BLaER1 treated with 17β-estradiol and CSF1 and Interleukin-3, amounts not matched to agents 10 nM and 100 nM (cell line): ENCODE data around the gene MORC4.
"Not testable (repeated sequence)": the region's sequence is repeated elsewhere in the genome, so short reads cannot be mapped to it uniquely, and the experiment has no call there.

Experiments
- H3K27ac ChIP-seq, 11 experiments: shearing (Covaris generic); formaldehyde crosslinking; 2 replicates each; pipeline ENCODE4 v1.8.1; 2022
- H3K27me3 ChIP-seq, 11 experiments: shearing (Covaris generic); formaldehyde crosslinking; 2 replicates each; pipeline ENCODE4 v1.8.1; 2022
- H3K36me3 ChIP-seq, 11 experiments: shearing (Covaris generic); formaldehyde crosslinking; 2 replicates each; pipeline ENCODE4 v1.8.1; 2022
- H3K4me1 ChIP-seq, 10 experiments: shearing (Covaris generic); formaldehyde crosslinking; 2 replicates each; pipeline ENCODE4 v1.8.1; 2022
- H3K4me2 ChIP-seq, 11 experiments: shearing (Covaris generic); formaldehyde crosslinking; 2 replicates each; pipeline ENCODE4 v1.8.1; 2022
- H3K4me3 ChIP-seq, 10 experiments: shearing (Covaris generic); formaldehyde crosslinking; 2 replicates each; pipeline ENCODE4 v1.8.1; 2022
- H3K9ac ChIP-seq, 11 experiments: shearing (Covaris generic); formaldehyde crosslinking; 2 replicates each; pipeline ENCODE4 v1.8.1; 2022
- H3K9me3 ChIP-seq, 11 experiments: shearing (Covaris generic); formaldehyde crosslinking; replicated peaks in 1 of 11; 2 replicates each; pipeline ENCODE4 v1.8.1; 2022
- H4K20me1 ChIP-seq, 11 experiments: shearing (Covaris generic); formaldehyde crosslinking; 2 replicates each; pipeline ENCODE4 v1.8.1; 2022
- Cebpa-rat ChIP-seq, 11 experiments: shearing (Covaris generic); IDR thresholded peaks; 2 replicates each; pipeline ENCODE4 v1.8.1; 2022

The MORC4 gene

DNA sequence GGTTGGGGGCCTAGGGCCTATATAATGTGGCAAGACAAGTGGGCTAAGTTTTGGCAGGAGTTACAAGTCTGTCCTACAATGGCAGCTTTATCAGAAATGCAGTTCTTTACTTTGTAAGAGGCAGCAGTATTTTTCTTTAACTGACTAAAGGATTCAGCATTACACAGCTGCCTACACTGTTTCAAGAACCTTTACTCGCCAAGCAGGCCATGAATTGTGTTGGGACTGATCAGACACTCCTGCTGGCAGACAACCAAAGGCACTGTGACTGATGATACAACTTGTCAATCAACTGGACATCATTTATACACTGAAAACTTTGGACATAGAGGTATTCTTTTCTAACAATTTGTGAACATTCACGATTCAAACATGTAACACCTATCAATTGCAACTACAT, 4.3 kb downstream of the MORC4 start:
- H3K4me1 ChIP-seq: 0 out of 20 replicates have a peak, but pooled peaks cover 0 to 3% (median 0%) of the 10 kb centered on the region in 10 experiments
- H3K4me2 ChIP-seq: no peak overlapping the region
- H3K27ac ChIP-seq: no peak overlapping the region
- peaks cover 60 to 93% (median 79%) of the 10 kb centered on the region in 11 experiments for H3K27me3 ChIP-seq
- H3K4me3 ChIP-seq: no peak overlapping the region
- H3K36me3 ChIP-seq: no peaks in the 10 kb centered on the region
- peaks cover 0 to 19% (median 15%) of the 10 kb centered on the region in 11 experiments; a peak in 18 of 22 replicates for H3K9me3 ChIP-seq
- H3K9ac ChIP-seq: no peak overlapping the region
- TF ChIP-seq Cebpa-rat (IDR thresholded peaks at IDR 0.05): no peak
- H4K20me1 ChIP-seq: peaks cover 0 to 7% (median 0%) of the 10 kb centered on the region in 11 experiments; a peak in 2 of 22 replicates

DNA sequence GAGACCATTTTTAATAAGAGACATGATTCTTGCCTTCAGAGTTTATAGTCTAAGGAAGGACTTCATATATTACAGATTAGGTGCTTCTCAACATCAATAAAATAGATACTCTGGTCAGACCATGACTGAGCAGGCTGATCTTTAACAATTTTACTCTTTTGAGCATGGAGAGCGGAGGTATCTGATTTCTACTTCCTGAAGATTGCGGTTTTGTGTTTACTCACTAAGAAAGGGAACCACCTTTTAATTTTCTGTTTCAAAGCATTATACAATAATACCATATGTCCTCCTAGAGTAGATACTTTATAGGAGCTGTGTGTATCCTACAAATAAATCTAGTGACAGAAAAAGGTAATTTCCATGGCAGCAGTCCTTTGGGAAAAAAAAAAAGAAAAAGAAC, 12.5 kb downstream of the MORC4 start:
- H3K4me2 ChIP-seq: no peak overlapping the region

GRCh38 chrX:106980952-106981626, 18.9 kb downstream of the MORC4 start:
- peaks cover 86 to 99% (median 97%) of the 10 kb centered on the region in 11 experiments for H3K27me3 ChIP-seq
- H3K9me3 ChIP-seq: no peaks in the 10 kb centered on the region
- no peak overlapping the region for H3K27ac ChIP-seq
- H3K9ac ChIP-seq: no peak overlapping the region
- no peak for TF ChIP-seq Cebpa-rat (IDR thresholded peaks at IDR 0.05)
- H4K20me1 ChIP-seq: no peaks in the 10 kb centered on the region; a peak in 1 of 22 replicates
- H3K4me2 ChIP-seq: no peak overlapping the region
- no peak overlapping the region for H3K4me3 ChIP-seq
- H3K36me3 ChIP-seq: no peaks in the 10 kb centered on the region
- no peaks in the 10 kb centered on the region for H3K4me1 ChIP-seq

More for the DNA sequence above, 12.5 kb downstream of the MORC4 start:
- Histone ChIP-seq H3K27me3 (peaks cover 63 to 98% (median 94%) of the 10 kb centered on the region in 11 experiments), H3K9me3 (no peaks in the 10 kb centered on the region), H3K4me1 (no peaks in the 10 kb centered on the region), H3K4me3 (no peak overlapping the region), H3K9ac (no peak overlapping the region), H4K20me1 (no peaks in the 10 kb centered on the region; a peak in 2 of 22 replicates), H3K36me3 (no peaks in the 10 kb centered on the region), H3K27ac (no peak overlapping the region)
- no peak for TF ChIP-seq Cebpa-rat (IDR thresholded peaks at IDR 0.05)

DNA sequence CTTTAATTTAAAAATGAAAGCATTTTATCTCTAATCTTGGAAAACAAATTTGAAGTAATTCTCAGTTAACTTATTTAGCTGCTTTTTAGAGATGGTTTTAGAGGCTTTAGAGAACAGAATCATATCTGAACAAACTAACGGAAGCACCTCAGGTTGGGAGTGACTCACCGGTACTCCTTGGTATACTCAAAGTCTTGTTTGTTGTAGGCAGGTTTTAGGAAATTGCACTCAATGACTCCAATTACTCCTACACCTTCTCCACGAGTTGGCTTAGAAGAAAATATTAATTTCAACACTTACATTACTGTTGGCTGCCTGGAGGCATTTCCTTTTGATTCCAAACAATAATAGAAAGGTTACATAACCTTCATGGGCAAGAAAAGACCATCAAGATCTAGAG, 23.6 kb downstream of the MORC4 start:
- Histone ChIP-seq H3K4me2 (no peak overlapping the region), H3K27me3 (peaks cover 80 to 89% (median 87%) of the 10 kb centered on the region in 11 experiments), H3K4me3 (no peak overlapping the region), H3K9me3 (peaks cover 0 to 6% (median 0%) of the 10 kb centered on the region in 11 experiments; a peak in 2 of 22 replicates), H3K9ac (no peak overlapping the region), H3K4me1 (no peaks in the 10 kb centered on the region), H4K20me1 (no peaks in the 10 kb centered on the region), H3K27ac (no peak overlapping the region), H3K36me3 (no peaks in the 10 kb centered on the region)
- no peak for TF ChIP-seq Cebpa-rat (IDR thresholded peaks at IDR 0.05)

DNA sequence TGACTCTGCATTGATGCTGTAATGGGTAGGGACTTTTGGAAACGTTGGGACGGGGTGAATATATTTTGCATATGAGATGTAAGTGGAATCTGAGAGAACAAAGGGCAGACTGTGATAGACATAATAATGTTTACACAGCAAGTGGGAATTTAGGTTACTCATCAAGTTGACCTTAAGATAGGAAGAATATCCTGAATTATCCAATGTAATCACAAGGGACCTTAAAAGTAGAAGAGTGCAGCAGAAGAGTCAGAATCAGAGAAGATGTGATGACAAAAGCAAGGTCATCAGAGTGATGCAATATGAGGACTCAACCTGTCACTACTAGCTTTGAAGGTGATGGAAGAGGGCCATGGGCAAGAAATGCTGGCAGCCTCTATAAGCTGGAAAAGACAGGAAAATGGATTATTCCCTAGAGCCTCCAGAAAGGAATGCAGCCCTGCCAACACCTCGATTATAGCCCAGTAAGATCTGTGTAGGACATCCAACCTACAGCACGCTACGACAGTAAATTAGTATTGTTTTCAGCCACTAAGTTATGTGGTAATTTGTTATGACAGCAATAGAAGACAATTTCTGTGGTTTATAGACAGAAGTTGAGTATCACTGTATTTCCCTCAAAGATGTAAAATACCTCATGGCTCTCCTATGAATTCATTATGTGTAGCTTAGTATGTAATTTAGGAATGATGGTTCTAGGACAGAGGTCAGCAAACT, 26.4 kb downstream of the MORC4 start:
- H3K27me3 ChIP-seq: peaks cover 60 to 84% (median 80%) of the 10 kb centered on the region in 11 experiments
- H3K4me2 ChIP-seq: no peak overlapping the region
- H3K4me1 ChIP-seq: no peaks in the 10 kb centered on the region
- no peaks in the 10 kb centered on the region for H3K36me3 ChIP-seq
- H3K27ac ChIP-seq: no peak overlapping the region
- H3K9ac ChIP-seq: no peak overlapping the region
- H3K4me3 ChIP-seq: no peak overlapping the region
- no peaks in the 10 kb centered on the region for H4K20me1 ChIP-seq
- peaks cover 0 to 8% (median 4%) of the 10 kb centered on the region in 11 experiments; a peak in 12 of 22 replicates for H3K9me3 ChIP-seq
- no peak for TF ChIP-seq Cebpa-rat (IDR thresholded peaks at IDR 0.05)

- Histone ChIP-seq H3K36me3 (no peaks in the 10 kb centered on the region), H4K20me1 (no peaks in the 10 kb centered on the region), H3K4me2 (no peak overlapping the region), H3K4me3 (no peak overlapping the region), H3K27me3 (peaks cover 56 to 84% (median 80%) of the 10 kb centered on the region in 11 experiments), H3K9ac (no peak overlapping the region), H3K9me3 (peaks cover 0 to 15% (median 8%) of the 10 kb centered on the region in 11 experiments; a peak in 15 of 22 replicates), H3K27ac (no peak overlapping the region), H3K4me1 (no peaks in the 10 kb centered on the region)
- no peak for TF ChIP-seq Cebpa-rat (IDR thresholded peaks at IDR 0.05)
Observed at GRCh38 chrX:106972896-106973295, 27.1 kb downstream of the MORC4 start.

DNA sequence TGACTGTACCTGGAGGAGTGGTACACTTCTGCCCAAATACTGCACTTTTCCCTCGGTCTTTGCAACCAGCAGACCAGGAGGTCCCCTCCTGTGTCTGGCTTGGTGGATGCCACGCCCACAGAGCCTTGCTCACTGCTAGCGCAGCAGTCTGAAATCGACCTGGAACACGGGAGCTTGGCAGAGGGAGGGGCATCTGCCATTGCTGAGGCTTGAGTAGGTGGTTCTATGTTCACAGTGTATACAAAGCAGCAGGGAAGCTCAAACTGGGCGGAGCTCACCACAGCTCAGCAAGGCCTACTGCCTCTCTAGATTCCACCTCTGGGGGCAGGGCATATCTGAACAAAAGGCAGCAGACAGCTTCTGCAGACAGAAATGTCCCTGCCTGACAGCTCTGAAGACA, 33.5 kb downstream of the MORC4 start:
- Histone ChIP-seq H3K9me3 (peaks cover 4 to 37% (median 14%) of the 10 kb centered on the region in 11 experiments; a peak in 16 of 22 replicates), H3K27me3 (peaks cover 56 to 93% (median 90%) of the 10 kb centered on the region in 11 experiments)
- not testable (repeated sequence) for H3K36me3 ChIP-seq, H3K4me3 ChIP-seq, H3K27ac ChIP-seq, H3K4me1 ChIP-seq, H3K9ac ChIP-seq, H4K20me1 ChIP-seq, H3K4me2 ChIP-seq

DNA sequence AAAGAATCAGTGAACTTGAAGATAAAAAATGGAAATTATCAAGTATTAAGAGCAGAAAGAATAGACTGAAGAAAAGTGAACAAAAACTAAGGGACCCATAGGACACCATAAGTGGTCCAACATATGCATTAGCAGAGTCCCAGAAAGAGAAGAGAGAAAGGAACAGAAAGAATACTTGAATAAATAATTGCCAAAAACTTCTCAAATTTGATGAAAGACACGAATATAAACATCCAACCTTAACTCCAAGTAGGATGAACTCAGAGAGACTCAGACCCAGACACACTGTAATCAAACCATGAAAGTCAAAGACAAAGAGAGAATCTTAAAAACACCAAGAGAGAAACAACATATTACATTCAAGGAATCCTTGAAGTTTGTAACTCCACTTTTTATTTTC, 35.7 kb downstream of the MORC4 start:
- peaks cover 0 to 7% (median 4%) of the 10 kb centered on the region in 11 experiments; a peak in 6 of 22 replicates for H3K36me3 ChIP-seq
- H3K4me3 ChIP-seq: no peak overlapping the region
- H3K27me3 ChIP-seq: peaks cover 75 to 100% (median 98%) of the 10 kb centered on the region in 11 experiments
- peaks cover 8 to 40% (median 19%) of the 10 kb centered on the region in 11 experiments; a peak in 16 of 22 replicates for H3K9me3 ChIP-seq
- TF ChIP-seq Cebpa-rat (IDR thresholded peaks at IDR 0.05): no peak
- no peak overlapping the region for H3K9ac ChIP-seq
- no peak overlapping the region for H3K27ac ChIP-seq
- H3K4me2 ChIP-seq: no peak overlapping the region
- H3K4me1 ChIP-seq: no peaks in the 10 kb centered on the region
- no peaks in the 10 kb centered on the region; a peak in 1 of 22 replicates for H4K20me1 ChIP-seq

- H3K4me2 ChIP-seq: no peak overlapping the region
- TF ChIP-seq Cebpa-rat (IDR thresholded peaks at IDR 0.05): no peak
- no peak overlapping the region for H3K9ac ChIP-seq
- no peaks in the 10 kb centered on the region for H3K4me1 ChIP-seq
- no peaks in the 10 kb centered on the region; a peak in 1 of 22 replicates for H4K20me1 ChIP-seq
- no peak overlapping the region for H3K4me3 ChIP-seq
- peaks cover 74 to 100% (median 98%) of the 10 kb centered on the region in 11 experiments for H3K27me3 ChIP-seq
- H3K9me3 ChIP-seq: peaks cover 6 to 28% (median 15%) of the 10 kb centered on the region in 11 experiments; a peak in 13 of 22 replicates
- H3K27ac ChIP-seq: no peak overlapping the region
- peaks cover 0 to 7% (median 4%) of the 10 kb centered on the region in 11 experiments; a peak in 6 of 22 replicates for H3K36me3 ChIP-seq
Observed at GRCh38 chrX:106963111-106963510, 36.9 kb downstream of the MORC4 start.
